ENCODE measurements around the gene RBM25. TPM values are rescaled to one million over a fixed set of nuclear protein-coding genes. Genes with fewer than 3 reads are reported as not detected.

Gene RBM25
- 56.9 to 69.7 TPM (median 65.0 TPM) in 5 replicates for total RNA-seq (2022; extraction: Qiagen RNA extraction; ENCODE audit: low read depth)

DNA sequence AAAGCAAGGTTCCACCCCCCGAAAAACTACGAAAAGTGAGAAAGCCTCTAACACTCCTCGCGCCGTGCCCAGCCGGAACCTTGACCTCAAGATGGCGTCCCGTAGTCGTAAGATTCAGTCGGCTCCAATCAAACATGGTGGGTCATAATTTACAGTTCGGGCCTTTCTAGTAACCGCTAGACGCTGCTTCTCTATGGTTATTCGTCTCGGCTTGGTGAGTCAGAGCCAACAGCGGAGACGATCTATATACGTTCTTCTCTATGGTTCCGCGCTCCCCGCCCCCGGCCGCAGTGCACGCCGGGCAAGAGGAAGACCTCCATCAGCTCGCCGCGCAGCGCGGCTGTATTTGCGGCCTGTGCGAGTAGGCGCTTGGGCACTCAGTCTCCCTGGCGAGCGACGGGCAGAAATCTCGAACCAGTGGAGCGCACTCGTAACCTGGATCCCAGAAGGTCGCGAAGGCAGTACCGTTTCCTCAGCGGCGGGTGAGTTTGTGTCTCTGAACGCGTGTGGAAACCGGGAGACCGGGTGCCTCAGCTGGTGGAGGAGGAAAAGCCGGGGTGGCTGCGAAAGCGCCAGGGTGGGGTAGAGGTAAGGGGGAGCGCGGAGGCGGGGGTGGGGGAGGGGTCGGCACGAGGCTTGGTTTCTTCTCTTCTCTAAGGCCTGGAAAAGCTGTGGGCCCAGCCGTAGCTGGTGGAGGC is at the start of gene RBM25:
RBM25 (plus strand) TSS at position 311 of the 698 bp plus-strand sequence. CDS start 13,108 bp downstream, outside the sequence.

DNA sequence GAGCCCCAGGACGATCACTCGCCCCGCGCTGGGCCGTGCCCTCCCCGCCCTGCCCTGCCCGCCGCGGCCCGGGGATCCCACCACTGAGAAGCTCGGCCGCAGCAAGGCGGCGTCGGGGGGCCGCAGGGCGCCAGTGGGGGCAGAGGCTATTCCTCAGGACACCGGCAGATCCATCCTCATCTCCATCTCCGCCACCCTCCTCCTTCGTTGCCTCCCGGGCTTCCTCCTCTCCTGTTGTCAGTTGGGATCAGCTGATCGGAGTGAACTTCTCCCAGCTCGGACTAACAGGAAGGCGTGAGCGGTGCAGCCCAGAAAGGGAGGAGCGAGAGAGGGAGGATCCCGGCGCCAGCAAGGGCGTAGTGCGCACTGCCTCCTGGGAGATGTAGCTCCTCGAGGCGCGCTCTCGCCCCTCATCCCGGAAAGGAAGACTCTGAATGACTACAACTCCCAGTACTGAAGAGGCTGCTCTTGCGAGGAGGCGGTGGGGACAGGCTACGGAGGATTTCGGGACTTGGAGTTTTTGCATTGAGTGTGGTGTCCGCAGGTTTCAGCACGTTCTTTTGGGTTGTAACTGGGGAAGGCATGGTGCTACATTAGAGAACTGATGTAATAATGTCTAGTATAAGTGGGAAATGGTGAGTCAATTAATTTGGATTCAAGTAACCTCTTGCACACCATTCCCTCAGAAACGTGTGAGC is 31.3 kb upstream of the RBM25 start, which contains the start of gene ZFYVE1:
ZFYVE1 (minus strand) TSS at position 262 of the 698 bp plus-strand sequence. CDS start 2,598 bp downstream, outside the sequence.

DNA sequence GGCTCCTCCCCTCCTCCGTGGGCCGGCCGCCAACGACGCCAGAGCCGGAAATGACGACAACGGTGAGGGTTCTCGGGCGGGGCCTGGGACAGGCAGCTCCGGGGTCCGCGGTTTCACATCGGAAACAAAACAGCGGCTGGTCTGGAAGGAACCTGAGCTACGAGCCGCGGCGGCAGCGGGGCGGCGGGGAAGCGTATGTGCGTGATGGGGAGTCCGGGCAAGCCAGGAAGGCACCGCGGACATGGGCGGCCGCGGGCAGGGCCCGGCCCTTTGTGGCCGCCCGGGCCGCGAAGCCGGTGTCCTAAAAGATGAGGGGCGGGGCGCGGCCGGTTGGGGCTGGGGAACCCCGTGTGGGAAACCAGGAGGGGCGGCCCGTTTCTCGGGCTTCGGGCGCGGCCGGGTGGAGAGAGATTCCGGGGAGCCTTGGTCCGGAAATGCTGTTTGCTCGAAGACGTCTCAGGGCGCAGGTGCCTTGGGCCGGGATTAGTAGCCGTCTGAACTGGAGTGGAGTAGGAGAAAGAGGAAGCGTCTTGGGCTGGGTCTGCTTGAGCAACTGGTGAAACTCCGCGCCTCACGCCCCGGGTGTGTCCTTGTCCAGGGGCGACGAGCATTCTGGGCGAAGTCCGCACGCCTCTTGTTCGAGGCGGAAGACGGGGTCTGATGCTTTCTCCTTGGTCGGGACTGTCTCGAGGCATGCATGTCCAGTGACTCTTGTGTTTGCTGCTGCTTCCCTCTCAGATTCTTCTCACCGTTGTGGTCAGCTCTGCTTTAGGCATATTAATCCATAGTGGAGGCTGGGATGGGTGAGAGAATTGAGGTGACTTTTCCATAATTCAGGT is 78.3 kb downstream of the RBM25 start, which contains the start of gene PSEN1:
PSEN1 (plus strand) TSS at position 121 of the 839 bp plus-strand sequence. CDS start 11,513 bp downstream, outside the sequence.

Other genes with a start within 250 kb of the RBM25 start
- gene DPF3, start 164.4 kb upstream of the RBM25 start, total RNA-seq (2022; extraction: Qiagen RNA extraction; ENCODE audit: low read depth) = 0.17 to 0.63 TPM (median 0.21 TPM) in 5 replicates
- 24.4 to 30.1 TPM (median 26.2 TPM) in 5 replicates for gene DCAF4, start 132.1 kb upstream of the RBM25 start, total RNA-seq (2022; extraction: Qiagen RNA extraction; ENCODE audit: low read depth)
- gene ZFYVE1, start 31.4 kb upstream of the RBM25 start, total RNA-seq (2022; extraction: Qiagen RNA extraction; ENCODE audit: low read depth) = 9.3 to 11.2 TPM (median 11.0 TPM) in 5 replicates
- 58.7 to 68.5 TPM (median 65.6 TPM) in 5 replicates for gene PSEN1, start 78.0 kb downstream of the RBM25 start, total RNA-seq (2022; extraction: Qiagen RNA extraction; ENCODE audit: low read depth)
- 6.5 to 10.9 TPM (median 9.9 TPM) in 5 replicates for gene PAPLN, start 179.0 kb downstream of the RBM25 start, total RNA-seq (2022; extraction: Qiagen RNA extraction; ENCODE audit: low read depth)